ENCODE results near the gene TCF4.

Gene TCF4

DNA sequence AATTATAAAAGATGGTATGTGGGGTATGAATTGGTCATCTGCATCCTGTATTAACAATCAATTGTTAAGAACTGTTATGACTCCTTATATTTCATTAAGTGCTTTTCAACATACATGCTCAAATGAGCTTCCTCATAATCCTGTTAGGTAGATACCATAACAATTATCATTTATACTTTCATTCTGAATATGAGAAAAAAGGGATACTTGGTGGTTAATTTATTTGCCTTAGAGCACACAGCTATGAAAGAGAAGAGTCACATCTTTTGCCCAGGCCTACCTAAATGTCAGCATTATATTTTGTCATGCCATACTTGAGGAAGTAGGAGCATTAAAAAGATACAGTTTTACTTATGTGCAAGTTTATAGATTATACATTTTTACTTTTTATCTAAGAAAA lies 169.6 kb downstream of the TCF4 start:
- TF ChIP-seq, protein P1, sequence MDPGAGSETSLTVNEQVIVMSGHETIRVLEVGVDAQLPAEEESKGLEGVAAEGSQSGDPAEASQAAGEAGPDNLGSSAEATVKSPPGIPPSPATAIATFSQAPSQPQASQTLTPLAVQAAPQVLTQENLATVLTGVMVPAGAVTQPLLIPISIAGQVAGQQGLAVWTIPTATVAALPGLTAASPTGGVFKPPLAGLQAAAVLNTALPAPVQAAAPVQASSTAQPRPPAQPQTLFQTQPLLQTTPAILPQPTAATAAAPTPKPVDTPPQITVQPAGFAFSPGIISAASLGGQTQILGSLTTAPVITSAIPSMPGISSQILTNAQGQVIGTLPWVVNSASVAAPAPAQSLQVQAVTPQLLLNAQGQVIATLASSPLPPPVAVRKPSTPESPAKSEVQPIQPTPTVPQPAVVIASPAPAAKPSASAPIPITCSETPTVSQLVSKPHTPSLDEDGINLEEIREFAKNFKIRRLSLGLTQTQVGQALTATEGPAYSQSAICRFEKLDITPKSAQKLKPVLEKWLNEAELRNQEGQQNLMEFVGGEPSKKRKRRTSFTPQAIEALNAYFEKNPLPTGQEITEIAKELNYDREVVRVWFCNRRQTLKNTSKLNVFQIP (CRISPR knock-in tag; IDR thresholded peaks at IDR 0.05; ENCODE audit: borderline replicate concordance, low read depth) = no peak
- TF ChIP-seq ZNF70 (CRISPR knock-in tag; IDR thresholded peaks at IDR 0.05) (no peak), ZFP30 (CRISPR knock-in tag; IDR thresholded peaks at IDR 0.05) (no peak), TCF4 (CRISPR knock-in tag; IDR thresholded peaks at IDR 0.05; ENCODE audit: borderline replicate concordance) (no peak), ZC3H10 (CRISPR knock-in tag; IDR thresholded peaks at IDR 0.05) (no peak), GLIS3 (CRISPR knock-in tag; IDR thresholded peaks at IDR 0.05) (no peak), ISL1 (CRISPR knock-in tag; IDR thresholded peaks at IDR 0.05) (no peak), TOX (CRISPR knock-in tag; IDR thresholded peaks at IDR 0.05; ENCODE audit: borderline replicate concordance) (no peak), ZNF8 (CRISPR knock-in tag; IDR thresholded peaks at IDR 0.05) (no peak), ZNF565 (CRISPR knock-in tag; conservative IDR thresholded peaks at IDR 0.05; ENCODE audit: low read depth) (no peak), CSDC2 (CRISPR knock-in tag; IDR thresholded peaks at IDR 0.05) (no peak), RARB (CRISPR knock-in tag; IDR thresholded peaks at IDR 0.05) (no peak)
- TF ChIP-seq, protein P2, sequence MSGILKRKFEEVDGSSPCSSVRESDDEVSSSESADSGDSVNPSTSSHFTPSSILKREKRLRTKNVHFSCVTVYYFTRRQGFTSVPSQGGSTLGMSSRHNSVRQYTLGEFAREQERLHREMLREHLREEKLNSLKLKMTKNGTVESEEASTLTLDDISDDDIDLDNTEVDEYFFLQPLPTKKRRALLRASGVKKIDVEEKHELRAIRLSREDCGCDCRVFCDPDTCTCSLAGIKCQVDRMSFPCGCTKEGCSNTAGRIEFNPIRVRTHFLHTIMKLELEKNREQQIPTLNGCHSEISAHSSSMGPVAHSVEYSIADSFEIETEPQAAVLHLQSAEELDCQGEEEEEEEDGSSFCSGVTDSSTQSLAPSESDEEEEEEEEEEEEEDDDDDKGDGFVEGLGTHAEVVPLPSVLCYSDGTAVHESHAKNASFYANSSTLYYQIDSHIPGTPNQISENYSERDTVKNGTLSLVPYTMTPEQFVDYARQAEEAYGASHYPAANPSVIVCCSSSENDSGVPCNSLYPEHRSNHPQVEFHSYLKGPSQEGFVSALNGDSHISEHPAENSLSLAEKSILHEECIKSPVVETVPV (CRISPR knock-in tag; IDR thresholded peaks at IDR 0.05) = no peak
- TF ChIP-seq, protein P3, sequence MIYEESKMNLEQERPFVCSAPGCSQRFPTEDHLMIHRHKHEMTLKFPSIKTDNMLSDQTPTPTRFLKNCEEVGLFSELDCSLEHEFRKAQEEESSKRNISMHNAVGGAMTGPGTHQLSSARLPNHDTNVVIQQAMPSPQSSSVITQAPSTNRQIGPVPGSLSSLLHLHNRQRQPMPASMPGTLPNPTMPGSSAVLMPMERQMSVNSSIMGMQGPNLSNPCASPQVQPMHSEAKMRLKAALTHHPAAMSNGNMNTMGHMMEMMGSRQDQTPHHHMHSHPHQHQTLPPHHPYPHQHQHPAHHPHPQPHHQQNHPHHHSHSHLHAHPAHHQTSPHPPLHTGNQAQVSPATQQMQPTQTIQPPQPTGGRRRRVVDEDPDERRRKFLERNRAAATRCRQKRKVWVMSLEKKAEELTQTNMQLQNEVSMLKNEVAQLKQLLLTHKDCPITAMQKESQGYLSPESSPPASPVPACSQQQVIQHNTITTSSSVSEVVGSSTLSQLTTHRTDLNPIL (CRISPR knock-in tag; IDR thresholded peaks at IDR 0.05; ENCODE audit: low read depth) = no peak
- TF ChIP-seq, protein P4, sequence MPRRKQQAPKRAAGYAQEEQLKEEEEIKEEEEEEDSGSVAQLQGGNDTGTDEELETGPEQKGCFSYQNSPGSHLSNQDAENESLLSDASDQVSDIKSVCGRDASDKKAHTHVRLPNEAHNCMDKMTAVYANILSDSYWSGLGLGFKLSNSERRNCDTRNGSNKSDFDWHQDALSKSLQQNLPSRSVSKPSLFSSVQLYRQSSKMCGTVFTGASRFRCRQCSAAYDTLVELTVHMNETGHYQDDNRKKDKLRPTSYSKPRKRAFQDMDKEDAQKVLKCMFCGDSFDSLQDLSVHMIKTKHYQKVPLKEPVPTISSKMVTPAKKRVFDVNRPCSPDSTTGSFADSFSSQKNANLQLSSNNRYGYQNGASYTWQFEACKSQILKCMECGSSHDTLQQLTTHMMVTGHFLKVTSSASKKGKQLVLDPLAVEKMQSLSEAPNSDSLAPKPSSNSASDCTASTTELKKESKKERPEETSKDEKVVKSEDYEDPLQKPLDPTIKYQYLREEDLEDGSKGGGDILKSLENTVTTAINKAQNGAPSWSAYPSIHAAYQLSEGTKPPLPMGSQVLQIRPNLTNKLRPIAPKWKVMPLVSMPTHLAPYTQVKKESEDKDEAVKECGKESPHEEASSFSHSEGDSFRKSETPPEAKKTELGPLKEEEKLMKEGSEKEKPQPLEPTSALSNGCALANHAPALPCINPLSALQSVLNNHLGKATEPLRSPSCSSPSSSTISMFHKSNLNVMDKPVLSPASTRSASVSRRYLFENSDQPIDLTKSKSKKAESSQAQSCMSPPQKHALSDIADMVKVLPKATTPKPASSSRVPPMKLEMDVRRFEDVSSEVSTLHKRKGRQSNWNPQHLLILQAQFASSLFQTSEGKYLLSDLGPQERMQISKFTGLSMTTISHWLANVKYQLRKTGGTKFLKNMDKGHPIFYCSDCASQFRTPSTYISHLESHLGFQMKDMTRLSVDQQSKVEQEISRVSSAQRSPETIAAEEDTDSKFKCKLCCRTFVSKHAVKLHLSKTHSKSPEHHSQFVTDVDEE (CRISPR knock-in tag; IDR thresholded peaks at IDR 0.05) = no peak
- ATAC-seq = no peak

DNA sequence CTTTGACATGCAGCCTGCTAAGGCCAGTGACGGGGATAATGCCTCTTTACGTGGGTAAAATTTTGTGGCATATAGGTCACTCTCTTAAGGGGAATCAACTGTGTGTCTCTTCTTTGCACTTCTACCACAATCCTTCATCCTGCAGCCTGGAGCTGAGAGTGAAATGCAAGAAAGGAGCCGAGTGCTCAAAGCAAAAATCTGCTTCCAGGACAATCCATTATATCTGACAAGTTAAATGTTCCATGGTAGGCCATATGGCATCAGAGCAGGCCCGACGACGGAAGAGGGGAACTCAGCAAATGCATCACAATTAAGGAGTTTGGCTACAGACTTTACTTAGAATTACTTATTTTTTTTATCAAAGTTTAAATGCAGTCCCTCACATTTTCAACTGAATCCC lies 171.2 kb downstream of the TCF4 start:
- peak; percentile 68 for ATAC-seq
- TF ChIP-seq CSDC2 (CRISPR knock-in tag; IDR thresholded peaks at IDR 0.05) (no peak), TCF4 (CRISPR knock-in tag; IDR thresholded peaks at IDR 0.05; ENCODE audit: borderline replicate concordance) (peak; percentile 62; the same call in 1 of the 2 replicates)

DNA sequence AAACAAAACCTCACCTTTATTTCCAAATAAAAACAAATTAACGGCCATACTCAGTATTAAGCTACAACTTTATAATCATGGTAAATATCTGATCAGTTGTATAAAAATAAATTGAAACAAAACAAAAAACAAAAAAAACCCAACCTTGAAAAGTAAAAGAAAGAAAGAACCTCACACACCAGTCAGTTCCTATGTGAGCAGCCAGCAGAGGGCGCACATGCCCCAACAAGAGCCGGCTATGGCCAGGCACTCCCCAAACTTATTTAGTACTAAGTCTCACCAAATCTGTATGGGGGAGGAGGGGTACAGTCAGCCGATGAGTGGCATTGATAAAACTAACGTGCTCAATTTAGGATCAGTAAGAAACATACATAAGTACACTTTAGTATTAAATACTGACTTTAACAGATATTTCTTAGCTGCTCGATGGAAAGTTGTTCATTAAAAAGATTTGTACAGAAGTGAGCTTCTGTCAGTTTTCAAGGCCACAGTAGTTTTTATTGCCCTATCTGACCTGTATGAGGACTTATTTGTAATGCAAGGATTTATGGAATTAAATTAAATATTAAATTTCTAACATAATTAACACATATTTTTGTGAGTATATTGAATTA lies 172.6 kb downstream of the TCF4 start:
- TF ChIP-seq, protein P1 (CRISPR knock-in tag; IDR thresholded peaks at IDR 0.05; ENCODE audit: borderline replicate concordance, low read depth) = no peak
- TF ChIP-seq CSDC2 (CRISPR knock-in tag; IDR thresholded peaks at IDR 0.05) (no peak), ZFP30 (CRISPR knock-in tag; IDR thresholded peaks at IDR 0.05) (no peak), TCF4 (CRISPR knock-in tag; IDR thresholded peaks at IDR 0.05; ENCODE audit: borderline replicate concordance) (no peak), OSR1 (CRISPR knock-in tag; IDR thresholded peaks at IDR 0.05) (no peak), RARB (CRISPR knock-in tag; IDR thresholded peaks at IDR 0.05) (no peak), ZC3H10 (CRISPR knock-in tag; IDR thresholded peaks at IDR 0.05) (no peak), BACH2 (CRISPR knock-in tag; IDR thresholded peaks at IDR 0.05; ENCODE audit: borderline replicate concordance) (no peak), ZNF8 (CRISPR knock-in tag; IDR thresholded peaks at IDR 0.05) (no peak), PPARA (CRISPR knock-in tag; IDR thresholded peaks at IDR 0.05; ENCODE audit: borderline replicate concordance) (no peak), TOX (CRISPR knock-in tag; IDR thresholded peaks at IDR 0.05; ENCODE audit: borderline replicate concordance) (no peak), ZNF565 (CRISPR knock-in tag; conservative IDR thresholded peaks at IDR 0.05; ENCODE audit: low read depth) (no peak)
- TF ChIP-seq, protein P4 (CRISPR knock-in tag; IDR thresholded peaks at IDR 0.05) = no peak
- TF ChIP-seq, protein P3 (CRISPR knock-in tag; IDR thresholded peaks at IDR 0.05; ENCODE audit: low read depth) = no peak
- TF ChIP-seq, protein P2 (CRISPR knock-in tag; IDR thresholded peaks at IDR 0.05) = no peak
- ATAC-seq = peak; percentile 86

Data from SK-N-SH treated with all-trans-retinoic acid at 6 μM for 48 hours (cell line).